Adrenal gland (tissue), 5 donors: Measurements from ENCODE around the gene ENC1.

Source experiments
- CTCF ChIP-seq, 6 experiments: fragments of 450-650 bp in 4 of 6; fragments of 200-600 bp in 2 of 6; sonication (generic) in 1 of 6; IDR thresholded peaks; 1 replicate in 5 of 6; 2 replicates in 1 of 6; pipeline versions ENCODE4 v1.5.1 to v1.8.0; 2016 to 2021; ENCODE audit warnings: antibody characterized with exemption in 6 of 6, mild to moderate bottlenecking in 2 of 6, moderate library complexity in 1 of 6
- POLR2A ChIP-seq, 2 donors: fragments of 450-650 bp; IDR thresholded peaks; one replicate each; pipeline ENCODE4 v1.6.1; 2017; ENCODE audit warnings: antibody characterized with exemption in 2 of 2, mild to moderate bottlenecking in 2 of 2, moderate library complexity in 1 of 2
- donor health status: DM: no; HTN: no; CAD: no.

DNA sequence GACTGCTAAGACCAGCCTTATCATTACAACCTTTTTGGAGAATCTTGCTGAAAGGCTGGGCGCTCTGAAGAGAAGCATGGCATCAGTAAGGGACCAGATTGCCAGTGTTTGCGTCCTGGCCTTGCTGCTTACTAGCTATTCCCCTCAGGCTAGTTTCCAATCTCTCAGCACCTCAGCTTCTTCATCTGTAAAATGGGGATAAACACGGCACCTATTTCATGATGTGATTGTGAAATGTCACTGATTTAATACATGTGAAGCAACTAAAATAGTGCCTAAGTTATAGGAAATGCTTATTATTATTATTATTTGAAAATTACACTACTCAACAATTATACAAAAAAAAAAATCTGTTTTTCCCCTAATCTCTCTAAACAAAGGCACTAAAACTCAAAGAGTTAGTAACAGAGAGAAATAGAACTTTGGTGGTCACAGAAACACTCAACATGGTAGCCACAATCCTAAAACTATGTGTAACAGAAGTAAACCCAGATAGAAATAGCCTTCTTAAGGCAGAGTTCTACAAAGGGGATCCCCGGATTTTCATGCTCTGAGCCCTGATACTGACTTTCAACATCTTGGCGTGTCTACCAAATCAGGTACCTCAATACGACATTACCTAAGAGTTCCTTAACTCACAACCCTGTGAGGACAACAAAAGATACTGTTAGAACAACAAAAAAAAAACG, 62.0 kb downstream of the ENC1 start:
- TF ChIP-seq CTCF (IDR thresholded peaks at IDR 0.05) (no peak), POLR2A (IDR thresholded peaks at IDR 0.05) (no peak)
